GM19452 (cell line): ENCODE results near the gene MDK.

Source experiments
- ATAC-seq: cut with Tn5 transposase; IDR thresholded peaks from one replicate; pipeline ENCODE4 v1.9.1; 2021; ENCODE audit not compliant: unreplicated experiment

Gene MDK

GRCh38 chr11:46397526-46397925 is 16.1 kb downstream of the MDK start:
- ATAC-seq = no peak

- no peak for ATAC-seq
Observed at GRCh38 chr11:46402957-46403902, 21.8 kb downstream of the MDK start.

- no peak for ATAC-seq
Observed at GRCh38 chr11:46404476-46405017, 23.1 kb downstream of the MDK start.

GRCh38 chr11:46407635-46408034 is 26.2 kb downstream of the MDK start:
- no peak for ATAC-seq

- no peak for ATAC-seq
Observed at GRCh38 chr11:46408407-46408986, 27.0 kb downstream of the MDK start.

GRCh38 chr11:46410021-46410420 is 28.6 kb downstream of the MDK start:
- no peak for ATAC-seq

GRCh38 chr11:46413760-46414465 is 32.4 kb downstream of the MDK start:
- no peak for ATAC-seq

- no peak for ATAC-seq
Observed at GRCh38 chr11:46414466-46414796, 33.0 kb downstream of the MDK start.

GRCh38 chr11:46414879-46415278 is 33.4 kb downstream of the MDK start:
- no peak for ATAC-seq

- no peak for ATAC-seq
Observed at GRCh38 chr11:46417711-46418110, 36.2 kb downstream of the MDK start.

- ATAC-seq = no peak
Observed at GRCh38 chr11:46418751-46419150, 37.3 kb downstream of the MDK start.

GRCh38 chr11:46420513-46420912 is 39.0 kb downstream of the MDK start:
- no peak for ATAC-seq

GRCh38 chr11:46421257-46421880 is 39.9 kb downstream of the MDK start:
- ATAC-seq = no peak

GRCh38 chr11:46422588-46422987 is 41.1 kb downstream of the MDK start:
- no peak for ATAC-seq

- no peak for ATAC-seq
Observed at GRCh38 chr11:46426233-46426991, 44.9 kb downstream of the MDK start.

GRCh38 chr11:46427364-46427763 is 45.9 kb downstream of the MDK start:
- no peak for ATAC-seq

- no peak for ATAC-seq
Observed at GRCh38 chr11:46429717-46430116, 48.2 kb downstream of the MDK start.

- ATAC-seq = no peak
Observed at GRCh38 chr11:46431211-46431610, 49.7 kb downstream of the MDK start.
